ENCODE results near the gene ZP3.
"Not testable (repeated sequence)": the region's sequence is repeated elsewhere in the genome, so short reads cannot be mapped to it uniquely, and the experiment has no call there.

DNA sequence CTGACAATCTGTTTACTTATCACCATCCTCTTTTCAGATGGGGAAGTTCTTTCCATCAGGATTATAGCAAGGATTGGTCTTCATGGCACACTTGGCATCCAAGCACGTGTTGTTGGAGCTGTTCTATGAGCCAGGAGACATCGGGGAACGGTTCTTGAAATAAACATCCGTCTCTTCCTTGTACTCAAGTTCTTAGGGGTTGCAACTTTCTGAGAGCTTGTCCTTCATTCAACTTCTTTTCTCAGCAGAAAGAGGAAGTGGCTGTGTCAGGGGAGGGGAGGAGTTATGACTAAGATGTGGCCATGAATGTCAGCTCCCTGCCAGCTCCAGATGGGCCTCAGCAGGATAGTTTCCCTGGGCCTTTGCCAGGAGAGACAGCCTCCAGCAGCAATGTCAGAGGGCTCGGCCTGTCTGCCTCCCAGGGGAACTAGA is 20.8 kb downstream of the ZP3 start:
- TF ChIP-seq, protein P1, sequence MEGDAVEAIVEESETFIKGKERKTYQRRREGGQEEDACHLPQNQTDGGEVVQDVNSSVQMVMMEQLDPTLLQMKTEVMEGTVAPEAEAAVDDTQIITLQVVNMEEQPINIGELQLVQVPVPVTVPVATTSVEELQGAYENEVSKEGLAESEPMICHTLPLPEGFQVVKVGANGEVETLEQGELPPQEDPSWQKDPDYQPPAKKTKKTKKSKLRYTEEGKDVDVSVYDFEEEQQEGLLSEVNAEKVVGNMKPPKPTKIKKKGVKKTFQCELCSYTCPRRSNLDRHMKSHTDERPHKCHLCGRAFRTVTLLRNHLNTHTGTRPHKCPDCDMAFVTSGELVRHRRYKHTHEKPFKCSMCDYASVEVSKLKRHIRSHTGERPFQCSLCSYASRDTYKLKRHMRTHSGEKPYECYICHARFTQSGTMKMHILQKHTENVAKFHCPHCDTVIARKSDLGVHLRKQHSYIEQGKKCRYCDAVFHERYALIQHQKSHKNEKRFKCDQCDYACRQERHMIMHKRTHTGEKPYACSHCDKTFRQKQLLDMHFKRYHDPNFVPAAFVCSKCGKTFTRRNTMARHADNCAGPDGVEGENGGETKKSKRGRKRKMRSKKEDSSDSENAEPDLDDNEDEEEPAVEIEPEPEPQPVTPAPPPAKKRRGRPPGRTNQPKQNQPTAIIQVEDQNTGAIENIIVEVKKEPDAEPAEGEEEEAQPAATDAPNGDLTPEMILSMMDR (IDR thresholded peaks at IDR 0.05), result not testable (repeated sequence)
- not testable (repeated sequence) for TF ChIP-seq ZFX (IDR thresholded peaks at IDR 0.05; ENCODE audit: borderline replicate concordance)
